ENCODE data around the gene CCND1.

CCND1 gene

GRCh38 chr11:69640995-69641581 is at the start of gene CCND1:
TSS of gene CCND1 (plus strand) at chr11:69641156. CDS start at chr11:69641314, 158 bp downstream.
- DNase-seq (ENCODE audit: low read depth), result no peak

- DNase-seq (ENCODE audit: low read depth), result no peak
Measured at GRCh38 chr11:69592986-69593650, 47.8 kb upstream of the CCND1 start.

GRCh38 chr11:69593851-69594250 is 47.1 kb upstream of the CCND1 start:
- no peak for DNase-seq (ENCODE audit: low read depth)

- DNase-seq (ENCODE audit: low read depth), result no peak
Measured at GRCh38 chr11:69594481-69594880, 46.5 kb upstream of the CCND1 start.

GRCh38 chr11:69595805-69596665 is 44.9 kb upstream of the CCND1 start:
- DNase-seq (ENCODE audit: low read depth), result no peak

GRCh38 chr11:69598147-69598546 is 42.8 kb upstream of the CCND1 start:
- no peak for DNase-seq (ENCODE audit: low read depth)

- DNase-seq (ENCODE audit: low read depth), result no peak
Measured at GRCh38 chr11:69599502-69599901, 41.5 kb upstream of the CCND1 start.

- DNase-seq (ENCODE audit: low read depth), result no peak
Measured at GRCh38 chr11:69600001-69600400, 41.0 kb upstream of the CCND1 start.

- DNase-seq (ENCODE audit: low read depth), result no peak
Measured at GRCh38 chr11:69601011-69601975, 39.7 kb upstream of the CCND1 start.

GRCh38 chr11:69603111-69603836 is 37.7 kb upstream of the CCND1 start:
- DNase-seq (ENCODE audit: low read depth), result no peak

GRCh38 chr11:69604055-69604454 is 36.9 kb upstream of the CCND1 start:
- DNase-seq (ENCODE audit: low read depth), result no peak

- no peak for DNase-seq (ENCODE audit: low read depth)
Measured at GRCh38 chr11:69605737-69606526, 35.0 kb upstream of the CCND1 start.

- DNase-seq (ENCODE audit: low read depth), result no peak
Measured at GRCh38 chr11:69609351-69609750, 31.6 kb upstream of the CCND1 start.

GRCh38 chr11:69611548-69612526 is 29.1 kb upstream of the CCND1 start:
- no peak for DNase-seq (ENCODE audit: low read depth)

- no peak for DNase-seq (ENCODE audit: low read depth)
Measured at GRCh38 chr11:69613594-69613993, 27.4 kb upstream of the CCND1 start.

GRCh38 chr11:69614085-69614484 is 26.9 kb upstream of the CCND1 start:
- DNase-seq (ENCODE audit: low read depth), result no peak

- DNase-seq (ENCODE audit: low read depth), result no peak
Measured at GRCh38 chr11:69615545-69616278, 25.2 kb upstream of the CCND1 start.

- no peak for DNase-seq (ENCODE audit: low read depth)
Measured at GRCh38 chr11:69617220-69617619, 23.7 kb upstream of the CCND1 start.
